Measurements from ENCODE around the gene CDCA8. TPM values are rescaled to one million over a fixed set of nuclear protein-coding genes. Genes with fewer than 3 reads are reported as not detected.

CDCA8 gene
- total RNA-seq, 1 experiment from 2014 or later: 51.7 TPM

- H3K9ac ChIP-seq (ENCODE audit: low read length): no peak overlapping the region
- no peaks in the 10 kb centered on the region for H3K9me2 ChIP-seq (ENCODE audit: insufficient read depth)
- no peaks in the 10 kb centered on the region for H3K4me1 ChIP-seq (ENCODE audit: control insufficient read depth in 1 of 2, insufficient read depth in 2 of 2, low read length in 2 of 2)
- no peak overlapping the region for H2AFZ ChIP-seq (ENCODE audit: low read depth, low read length, poor library complexity, severe bottlenecking)
- peaks cover 59 to 80% of the 10 kb centered on the region in 2 experiments for H3K36me3 ChIP-seq (ENCODE audit: control insufficient read depth in 1 of 2, insufficient read depth in 2 of 2, low read length in 2 of 2)
- intact Hi-C loops (cut with micrococcal nuclease): no loop called here
- H4K20me1 ChIP-seq (ENCODE audit: insufficient read depth): no peaks in the 10 kb centered on the region
- no TSS peak for BruUV-seq (replicated peaks)
- DNase-seq (ENCODE audit: low read depth, low spot score) (no peak), ATAC-seq (no peak)
- H3K27me3 ChIP-seq (ENCODE audit: insufficient read depth, low read length): no peaks in the 10 kb centered on the region
- RAD21 ChIA-PET (ENCODE audit: low non-redundant PET in 1 of 2, low total read pairs in 2 of 2, uncharacterized antibody in 2 of 2, unreplicated experiment in 2 of 2): no interaction called here
- TF ChIP-seq ATF3 (IDR thresholded peaks at IDR 0.05) (no peak), EZH2phosphoT487 (IDR thresholded peaks at IDR 0.05; ENCODE audit: borderline replicate concordance) (no peak), SP1 (IDR thresholded peaks at IDR 0.05; ENCODE audit: low read depth) (no peak), REST (IDR thresholded peaks at IDR 0.05; ENCODE audit: low read depth) (no peak), ZBTB33 (IDR thresholded peaks at IDR 0.05; ENCODE audit: extremely low read depth, insufficient replicate concordance, low read length) (no peak)
- CTCF ChIA-PET: no interaction called here
- POLR2A ChIA-PET: no interaction called here
- no peak overlapping the region for H3K4me2 ChIP-seq (ENCODE audit: low read length)
- H3K9me3 ChIP-seq (ENCODE audit: control insufficient read depth in 1 of 2, insufficient read depth in 1 of 2, low read depth in 1 of 2, low read length in 2 of 2): no peaks in the 10 kb centered on the region
- no peak overlapping the region for H3K4me3 ChIP-seq (replicated peaks in 1 of 2; ENCODE audit: low read depth in 1 of 2, low read length in 2 of 2)
- peaks cover 5% of the 10 kb centered on the region; the same call in 1 of the 2 replicates for H3K79me2 ChIP-seq (ENCODE audit: insufficient read depth, low read length)
- H3K27ac ChIP-seq (ENCODE audit: low read depth, low read length): no peak overlapping the region
These were observed 13.1 kb downstream of the CDCA8 start for GRCh38 chr1:37705399-37705798.
